GM21786 (cell line): Measurements from ENCODE around the gene SPRED2.
A peak's percentile ranks its signal among the peaks of the same experiment; 100 is the strongest.

Experiments used
- ATAC-seq: cut with Tn5 transposase; IDR thresholded peaks from one replicate; pipeline ENCODE4 v1.9.1; 2021; ENCODE audit not compliant: unreplicated experiment

The SPRED2 gene

GRCh38 chr2:65314801-65315441 lies 117.5 kb downstream of the SPRED2 start:
- no peak for ATAC-seq

GRCh38 chr2:65313954-65314256 lies 118.5 kb downstream of the SPRED2 start:
- ATAC-seq, result no peak

- no peak for ATAC-seq
Observed at GRCh38 chr2:65313126-65313953, 119.1 kb downstream of the SPRED2 start.

DNA sequence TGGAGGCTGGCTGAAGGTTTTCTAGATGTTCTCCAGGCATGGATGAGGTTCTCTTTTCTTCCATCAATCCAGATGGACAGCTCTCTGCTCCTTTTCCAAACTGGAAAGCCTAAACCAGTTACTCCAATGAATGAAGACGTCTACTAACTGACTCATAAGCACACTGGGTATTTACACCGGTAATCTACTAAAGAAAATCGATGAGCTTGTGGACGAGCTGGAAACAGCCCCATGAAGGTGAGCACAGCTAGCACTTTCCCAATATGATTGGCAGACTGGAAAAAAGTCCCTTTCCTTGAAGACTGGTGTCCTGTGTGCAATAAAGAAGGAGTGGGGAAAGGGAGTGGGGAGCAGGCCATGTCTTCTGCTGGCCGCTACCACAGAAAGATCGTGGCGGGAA lies 120.8 kb downstream of the SPRED2 start:
- no peak for ATAC-seq

GRCh38 chr2:65311049-65311448 lies 121.3 kb downstream of the SPRED2 start:
- no peak for ATAC-seq

DNA sequence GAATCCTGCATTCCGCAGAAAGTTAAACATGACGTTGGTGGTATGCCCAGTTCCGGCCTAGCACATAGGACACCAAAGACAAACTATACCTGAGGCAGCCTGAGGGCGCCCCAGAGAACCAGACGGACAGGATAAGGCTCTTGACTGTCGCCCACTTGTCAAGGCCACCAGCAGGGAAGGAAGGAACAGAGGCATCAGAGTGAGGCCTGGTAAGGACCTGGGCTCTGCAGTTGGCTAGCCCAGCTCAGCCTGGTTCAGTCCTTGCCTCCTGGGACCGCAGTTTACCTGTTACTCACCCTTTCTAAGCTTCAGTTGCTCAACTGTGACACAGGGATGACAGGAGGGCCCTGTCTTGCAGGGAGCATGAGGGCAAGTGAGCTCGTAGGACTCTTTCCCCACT lies 122.7 kb downstream of the SPRED2 start:
- ATAC-seq, result no peak

DNA sequence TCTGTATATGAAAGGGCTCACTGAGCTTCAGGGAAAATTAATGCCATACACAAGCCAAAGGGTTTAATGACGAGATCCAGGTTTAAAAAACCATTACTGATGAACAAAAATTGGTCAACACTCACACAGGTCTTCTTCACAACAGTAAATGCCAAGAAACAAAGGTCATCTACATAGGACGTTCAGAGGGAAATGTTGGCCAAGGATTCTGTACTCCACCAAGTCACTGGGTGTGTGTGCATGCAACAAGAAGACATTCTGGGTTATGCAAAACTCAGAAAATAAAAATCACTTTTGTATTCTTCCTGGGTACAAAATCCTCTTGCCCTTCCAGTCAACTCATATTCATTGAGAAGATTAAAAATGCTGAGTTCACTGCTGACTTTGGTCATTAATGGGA lies 126.5 kb downstream of the SPRED2 start:
- ATAC-seq, result no peak

DNA sequence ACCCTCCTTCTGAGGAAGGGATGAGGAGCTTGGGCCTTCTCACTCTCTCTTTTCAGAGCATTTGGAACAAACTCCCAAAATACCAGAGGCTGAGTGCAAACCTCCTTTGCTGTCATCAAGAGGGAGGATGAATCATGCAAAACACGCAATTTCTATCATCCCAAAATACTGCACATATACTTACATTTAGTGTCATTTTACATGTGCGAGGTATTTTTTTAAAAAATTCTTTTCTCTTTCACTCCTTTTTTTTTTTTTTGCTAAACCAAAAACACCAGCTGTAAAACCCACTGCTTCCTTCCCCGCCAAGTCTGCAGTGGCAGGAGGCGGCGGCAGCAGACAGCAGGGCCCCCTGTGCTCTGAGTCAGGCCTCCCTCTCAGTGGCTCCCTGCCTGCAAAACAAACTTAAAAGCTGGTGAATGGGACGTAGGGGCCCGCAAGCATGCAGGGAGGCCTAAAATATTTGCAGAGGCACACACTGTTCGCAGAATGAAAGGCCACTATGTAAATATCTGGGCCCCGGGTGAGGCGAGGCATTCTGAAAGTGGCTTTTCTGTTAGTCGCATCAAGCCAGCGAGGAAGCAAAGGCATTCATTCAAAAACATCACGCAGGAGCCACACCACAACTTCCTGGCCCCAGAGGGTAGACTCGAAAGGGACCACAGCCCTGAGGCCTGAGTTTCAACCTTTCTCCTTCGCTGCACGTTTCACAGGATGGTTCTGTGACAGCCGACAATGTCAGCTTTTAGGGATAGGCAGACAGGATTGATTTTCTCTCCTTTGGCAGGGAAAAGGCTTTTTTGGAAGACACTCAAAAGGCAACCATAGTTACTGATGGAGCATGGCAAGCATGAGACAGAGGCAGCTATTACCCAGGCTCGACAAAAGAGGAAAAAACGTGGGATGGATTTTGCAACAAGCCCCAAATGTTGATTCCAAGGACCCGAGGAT lies 131.4 kb downstream of the SPRED2 start:
- peak; percentile 84 for ATAC-seq

DNA sequence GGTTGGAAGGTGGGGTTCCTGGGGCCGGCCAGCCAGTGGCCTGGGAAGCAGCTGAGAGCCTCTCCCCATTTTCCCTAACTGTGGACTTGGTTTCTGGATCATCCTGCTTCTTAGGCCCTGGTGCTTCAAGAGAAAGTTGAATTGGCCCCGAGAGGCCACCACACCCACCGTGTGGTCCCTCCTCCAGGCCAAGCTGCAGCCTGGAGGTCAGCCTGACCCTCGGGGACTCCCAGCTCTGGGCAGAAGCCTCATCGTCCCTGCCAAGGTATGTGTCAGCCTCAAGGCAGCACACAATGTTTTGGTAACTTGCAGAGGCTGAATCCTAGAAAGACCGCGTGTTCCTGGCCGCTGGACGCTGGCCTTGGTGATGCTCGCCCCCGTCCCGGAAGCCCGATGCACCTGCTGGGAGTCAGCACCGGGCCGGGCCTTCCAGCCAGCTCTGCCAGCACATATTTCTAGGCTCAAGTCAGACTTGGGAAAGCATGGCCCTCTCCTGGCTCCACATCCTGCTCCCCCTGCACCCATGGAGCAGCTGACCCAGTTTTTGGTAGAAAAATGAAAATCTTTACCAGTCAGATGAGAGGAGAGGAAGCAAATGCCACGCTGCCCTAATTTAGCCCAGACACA lies 132.2 kb downstream of the SPRED2 start:
- no peak for ATAC-seq

GRCh38 chr2:65299246-65299645 lies 133.2 kb downstream of the SPRED2 start:
- ATAC-seq, result no peak

- no peak for ATAC-seq
Observed at GRCh38 chr2:65298089-65298488, 134.3 kb downstream of the SPRED2 start.

- ATAC-seq, result no peak
Observed at GRCh38 chr2:65297544-65297943, 134.9 kb downstream of the SPRED2 start.

DNA sequence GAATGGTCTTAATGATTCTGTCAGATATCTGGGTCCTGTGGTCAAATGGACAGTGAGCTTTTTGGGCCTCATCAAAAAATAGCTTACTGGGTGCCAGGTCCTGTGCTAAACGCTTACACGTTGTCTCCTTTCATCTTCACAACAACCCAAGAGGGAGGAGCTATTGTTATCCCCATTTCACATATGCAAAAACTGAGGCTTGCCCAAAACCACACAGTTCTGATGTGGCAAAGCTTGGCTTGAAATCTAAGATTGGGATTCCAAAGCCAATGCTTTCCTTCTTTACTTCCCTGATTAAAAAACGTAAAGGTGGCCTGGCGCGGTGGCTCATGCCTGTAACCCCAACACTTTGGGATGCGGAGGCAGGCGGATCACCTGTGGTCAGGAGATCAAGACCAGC lies 135.4 kb downstream of the SPRED2 start:
- ATAC-seq, result no peak

- ATAC-seq, result no peak
Observed at GRCh38 chr2:65294701-65295100, 137.7 kb downstream of the SPRED2 start.

DNA sequence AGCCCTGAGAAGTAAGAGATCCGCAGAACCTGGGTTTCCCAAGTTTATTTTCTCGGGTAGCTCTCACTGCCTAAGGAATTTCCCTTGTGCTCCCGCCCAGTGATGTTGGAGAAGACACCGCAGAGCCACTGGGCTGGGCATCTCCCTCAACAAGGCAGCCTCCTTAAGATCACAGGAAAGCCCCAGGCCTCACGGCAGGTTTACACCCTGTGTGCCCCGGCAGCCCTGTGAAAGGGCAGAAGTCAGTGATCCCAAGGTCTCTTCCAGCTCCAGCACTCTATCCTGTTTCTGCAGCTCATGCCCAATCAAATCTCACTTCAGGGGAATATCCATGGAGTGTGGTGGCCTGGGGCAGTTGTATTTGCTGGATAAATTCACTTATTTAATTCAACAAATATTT lies 138.3 kb downstream of the SPRED2 start:
- ATAC-seq, result no peak

DNA sequence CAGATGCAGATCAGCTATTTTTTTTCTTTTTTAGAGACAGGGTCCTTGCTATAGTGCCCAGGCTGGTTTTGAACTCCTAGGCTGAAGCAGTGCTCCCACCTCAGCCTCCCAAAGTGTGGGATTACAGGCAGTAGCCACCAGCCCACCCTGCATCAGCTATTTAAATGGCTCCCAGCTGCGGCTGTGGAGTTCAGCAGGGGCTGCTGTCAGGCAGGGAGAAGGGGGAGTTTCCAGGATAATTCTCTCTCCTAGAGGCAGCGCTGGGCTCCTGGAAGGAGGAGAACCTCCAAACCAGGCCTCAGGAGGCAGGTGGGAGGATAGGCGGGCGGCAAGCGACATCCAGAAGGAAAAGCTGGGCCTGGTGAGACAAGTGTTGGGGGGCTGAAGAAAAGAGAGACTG lies 139.0 kb downstream of the SPRED2 start:
- ATAC-seq, result no peak

- no peak for ATAC-seq
Observed at GRCh38 chr2:65292461-65293011, 139.9 kb downstream of the SPRED2 start.

- no peak for ATAC-seq
Observed at GRCh38 chr2:65292106-65292400, 140.3 kb downstream of the SPRED2 start.

GRCh38 chr2:65291216-65292105 lies 140.9 kb downstream of the SPRED2 start:
- no peak for ATAC-seq

DNA sequence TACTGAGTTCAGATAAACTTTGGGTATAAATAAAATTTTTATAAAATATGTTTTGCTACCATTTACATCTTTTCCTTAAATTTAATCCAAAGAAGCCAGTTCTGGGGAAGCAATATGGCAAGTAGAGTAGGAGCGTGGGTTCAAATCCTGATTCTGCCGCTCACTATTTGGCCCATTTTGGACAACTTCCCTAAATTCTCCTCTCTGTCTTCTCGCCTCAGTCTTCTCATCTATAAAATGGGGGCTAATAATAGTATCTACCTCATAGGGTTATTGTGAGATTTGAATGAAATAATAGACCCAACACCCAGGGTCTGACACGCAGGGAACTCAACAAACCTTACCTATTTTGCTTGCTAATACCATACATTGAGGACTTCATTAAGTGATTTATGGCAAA lies 145.0 kb downstream of the SPRED2 start:
- ATAC-seq, result no peak
